ENCODE data around the gene KCMF1. TPM values are rescaled to one million over a fixed set of nuclear protein-coding genes. Genes with fewer than 3 reads are reported as not detected.

Gene KCMF1
- total and polyA plus RNA-seq, 12 donors, result 9.7 to 74.2 (median 45.4) TPM

- WGBS, 4 donors, result 78 to 92% (median 85%) methylated on average over 5 of the region's 5 CpGs
- no peaks in the 10 kb centered on the region for H3K36me3 ChIP-seq (replicated peaks in 1 of 2)
These were observed 107.6 kb downstream of the KCMF1 start for GRCh38 chr2:85078536-85078935.

DNA sequence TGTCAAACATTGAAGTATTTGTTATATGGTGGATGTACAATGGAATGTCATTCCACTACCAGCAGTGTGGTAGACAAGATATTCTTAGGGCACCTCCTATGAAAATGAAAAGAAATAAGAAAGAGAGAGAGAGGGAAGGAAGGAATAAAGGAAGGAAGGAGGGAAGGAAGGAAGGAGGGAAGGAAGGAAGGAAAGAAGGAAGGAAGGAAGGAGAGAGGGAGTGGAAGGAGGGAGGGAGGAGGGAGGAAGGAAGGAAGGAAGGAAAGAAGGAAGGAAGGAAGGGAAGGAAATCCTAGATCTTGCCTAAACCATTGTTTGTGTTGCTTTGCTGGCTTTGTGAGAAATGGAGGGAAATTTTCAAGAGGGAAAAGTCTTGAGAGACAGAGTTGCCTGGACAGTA is 112.1 kb downstream of the KCMF1 start:
- H3K27me3 ChIP-seq, result no peaks in the 10 kb centered on the region
- H3K4me3 ChIP-seq, result no peak overlapping the region
- TF ChIP-seq POLR2A (IDR thresholded peaks at IDR 0.05) (no peak), CTCF (IDR thresholded peaks at IDR 0.05) (no peak)
- intact Hi-C loops (cut with DNase I), result no loop called here
- no peak for DNase-seq
- no peaks in the 10 kb centered on the region for H3K36me3 ChIP-seq (replicated peaks in 1 of 2)
- no peaks in the 10 kb centered on the region for H3K4me1 ChIP-seq (replicated peaks in 1 of 2)
- H3K9me3 ChIP-seq (replicated peaks in 1 of 3), result no peaks in the 10 kb centered on the region
- H3K27ac ChIP-seq, result no peak overlapping the region

More at GRCh38 chr2:85078536-85078935, 107.6 kb downstream of the KCMF1 start:
- Histone ChIP-seq H3K27me3 (no peaks in the 10 kb centered on the region), H3K27ac (no peak overlapping the region), H3K9me3 (replicated peaks in 1 of 3) (no peaks in the 10 kb centered on the region), H3K4me1 (replicated peaks in 1 of 2) (no peaks in the 10 kb centered on the region), H3K4me3 (no peak overlapping the region)
- DNase-seq, result no peak
- intact Hi-C loops (cut with DNase I), result no loop called here
- TF ChIP-seq CTCF (IDR thresholded peaks at IDR 0.05) (no peak), POLR2A (IDR thresholded peaks at IDR 0.05) (no peak)

GRCh38 chr2:85085563-85085962 is 114.6 kb downstream of the KCMF1 start:
- H3K4me1 ChIP-seq (replicated peaks in 1 of 2), result no peaks in the 10 kb centered on the region
- 58 to 77% (median 70%) methylated on average over 3 of the region's 3 CpGs for WGBS, 4 donors
- no peak for TF ChIP-seq POLR2A (IDR thresholded peaks at IDR 0.05)
- no peak overlapping the region for H3K27ac ChIP-seq
- no peak overlapping the region for H3K4me3 ChIP-seq
- intact Hi-C loops (cut with DNase I), result no loop called here
- H3K9me3 ChIP-seq (replicated peaks in 1 of 3), result no peaks in the 10 kb centered on the region
- H3K27me3 ChIP-seq, result no peaks in the 10 kb centered on the region
- DNase-seq, result no peak
- H3K36me3 ChIP-seq (replicated peaks in 1 of 2), result no peaks in the 10 kb centered on the region

DNA sequence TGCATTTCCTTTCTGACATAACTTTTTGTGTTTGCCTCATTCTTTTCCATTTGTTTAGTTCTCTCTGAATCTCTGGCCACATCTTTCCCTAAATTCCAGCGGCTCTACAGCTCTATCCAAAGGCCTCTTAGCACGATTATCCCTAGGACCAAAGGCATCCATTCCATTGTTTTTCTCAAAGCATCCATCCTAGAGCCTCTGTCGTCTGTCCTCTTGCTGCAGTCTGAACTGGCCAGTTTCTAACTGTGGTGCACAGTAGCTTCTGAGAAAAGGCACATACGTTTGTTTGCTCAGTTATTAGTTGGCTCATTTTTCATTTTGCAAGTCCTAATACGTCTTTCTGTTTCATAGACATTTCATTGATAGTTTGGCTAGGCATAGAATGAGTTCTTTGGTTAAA is 116.6 kb downstream of the KCMF1 start:
- WGBS, 4 donors, result 64 to 74% (median 73%) methylated on average over 5 of the region's 5 CpGs
- no peaks in the 10 kb centered on the region for H3K36me3 ChIP-seq (replicated peaks in 1 of 2)
- no peaks in the 10 kb centered on the region for H3K4me1 ChIP-seq (replicated peaks in 1 of 2)
- H3K9me3 ChIP-seq (replicated peaks in 1 of 3), result no peaks in the 10 kb centered on the region
- TF ChIP-seq CTCF (IDR thresholded peaks at IDR 0.05), result no peak
- TF ChIP-seq POLR2A (IDR thresholded peaks at IDR 0.05), result no peak
- intact Hi-C loops (cut with DNase I), result no loop called here
- DNase-seq, result no peak
- no peak overlapping the region for H3K4me3 ChIP-seq
- no peaks in the 10 kb centered on the region for H3K27me3 ChIP-seq
- no peak overlapping the region for H3K27ac ChIP-seq

DNA sequence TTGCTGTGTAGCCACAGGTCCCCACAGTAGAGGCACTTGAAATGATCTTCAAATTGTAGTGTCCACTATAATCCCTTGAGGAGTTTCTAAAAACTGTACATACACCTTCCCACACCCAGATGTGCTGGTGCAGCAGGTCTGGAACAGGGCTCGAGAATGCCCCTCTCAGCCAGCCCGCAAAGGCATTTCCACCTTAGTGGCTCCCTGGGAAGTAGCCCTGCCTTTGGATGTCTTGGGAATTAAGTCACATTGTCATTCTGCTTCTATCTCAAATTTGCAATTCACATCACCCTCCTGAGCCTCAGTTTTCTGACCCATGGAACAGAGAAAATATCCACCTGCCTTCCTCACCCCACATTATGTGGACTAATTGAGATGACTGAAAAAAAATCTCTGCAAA is 118.0 kb downstream of the KCMF1 start:
- no peak for DNase-seq
- Histone ChIP-seq H3K36me3 (replicated peaks in 1 of 2) (no peaks in the 10 kb centered on the region), H3K4me3 (no peak overlapping the region), H3K27ac (no peak overlapping the region), H3K9me3 (replicated peaks in 1 of 3) (no peaks in the 10 kb centered on the region), H3K27me3 (no peaks in the 10 kb centered on the region), H3K4me1 (replicated peaks in 1 of 2) (no peaks in the 10 kb centered on the region)
- WGBS, 4 donors, result 59 to 83% (median 78%) methylated on average over 2 of the region's 2 CpGs
- TF ChIP-seq POLR2A (IDR thresholded peaks at IDR 0.05), result no peak
- TF ChIP-seq CTCF (IDR thresholded peaks at IDR 0.05), result no peak
- intact Hi-C loops (cut with DNase I), result no loop called here

Data from adrenal gland (tissue), 12 donors.